SU-DHL-6 (cell line): ENCODE data around the gene TRPM8.

Experiments used
- H2AFZ ChIP-seq: fragments of 200-600 bp; sonication (generic); 2 replicates; pipeline ENCODE4 v1.6.1; 2014; ENCODE audit warnings: low read depth, mild to moderate bottlenecking, moderate library complexity, mixed read lengths, antibody characterized with exemption, low read length; ENCODE audit not compliant: severe bottlenecking
- H3F3A ChIP-seq: fragments of 200-600 bp; shearing (Covaris generic); 2 replicates; pipeline ENCODE4 v1.6.0; 2016; ENCODE audit warnings: antibody characterized with exemption, mild to moderate bottlenecking; ENCODE audit not compliant: insufficient read depth
- H3K27ac ChIP-seq: fragments of 200-600 bp; sonication (generic); 2 replicates; pipeline ENCODE4 v1.5.1; 2016; ENCODE audit warnings: low read depth, mild to moderate bottlenecking, low read length, moderate library complexity, mixed read lengths
- H3K27me3 ChIP-seq: fragments of 200-600 bp; sonication (generic), shearing (Covaris generic); 2 replicates; pipeline ENCODE4 v1.6.0; 2014; ENCODE audit warnings: mild to moderate bottlenecking, low read length
- H3K36me3 ChIP-seq: fragments of 200-600 bp; sonication (generic); 2 replicates; pipeline ENCODE4 v1.6.1; 2014; ENCODE audit warnings: mild to moderate bottlenecking, low read length, mixed read lengths
- H3K4me2 ChIP-seq: fragments of 300-600, 200-600 bp; shearing (Covaris generic), sonication (generic); 2 replicates; pipeline ENCODE4 v1.6.0; 2014; ENCODE audit warnings: low read length, low read depth, mild to moderate bottlenecking; ENCODE audit not compliant: poor library complexity, severe bottlenecking
- H3K4me3 ChIP-seq: fragments of 200-600 bp; sonication (generic); 2 replicates; pipeline ENCODE4 v1.5.1; 2014; ENCODE audit warnings: antibody characterized with exemption, low read length, mild to moderate bottlenecking, mixed read lengths; ENCODE audit not compliant: insufficient read depth, poor library complexity, severe bottlenecking
- H3K79me2 ChIP-seq: fragments of 200-600 bp; sonication (generic); 2 replicates; pipeline ENCODE4 v1.6.1; 2014; ENCODE audit warnings: mild to moderate bottlenecking, low read length, moderate library complexity; ENCODE audit not compliant: insufficient read depth
- H3K9ac ChIP-seq: fragments of 200-600 bp; sonication (generic); 2 replicates; pipeline ENCODE4 v1.7.0; 2014; ENCODE audit warnings: mild to moderate bottlenecking, low read length
- H3K9me2 ChIP-seq: fragments of 200-600 bp; sonication (generic); replicated peaks from 2 replicates; pipeline ENCODE4 v1.6.1; 2014; ENCODE audit warnings: low read length; ENCODE audit not compliant: insufficient read depth
- H3K9me3 ChIP-seq: fragments of 200-600 bp; sonication (generic); 2 replicates; pipeline ENCODE4 v1.6.1; 2014; ENCODE audit warnings: low read length, mixed read lengths; ENCODE audit not compliant: insufficient read depth
- H4K20me1 ChIP-seq: fragments of 200-600 bp; sonication (generic); 2 replicates; pipeline ENCODE4 v1.6.1; 2014; ENCODE audit warnings: low read depth, mild to moderate bottlenecking, antibody characterized with exemption, low read length, moderate library complexity, mixed read lengths
- CTCF ChIP-seq: fragments of 200-600 bp; sonication (generic); IDR thresholded peaks from one replicate; pipeline ENCODE4 v1.5.1; 2017; ENCODE audit warnings: antibody characterized with exemption, mild to moderate bottlenecking, low read length, moderate library complexity; ENCODE audit not compliant: insufficient read depth, poor library complexity, severe bottlenecking
- EZH2phosphoT487 ChIP-seq: fragments of 200-600 bp; sonication (generic), shearing (Covaris generic); conservative IDR thresholded peaks from 2 replicates; pipeline ENCODE4 v1.6.1; 2018; ENCODE audit warnings: mild to moderate bottlenecking, antibody characterized with exemption, low read length, moderate library complexity, mixed read lengths

Gene TRPM8

GRCh38 chr2:233979748-233980147 lies 62.6 kb downstream of the TRPM8 start:
- no peak overlapping the region for H3K4me2 ChIP-seq
- H3K79me2 ChIP-seq, result no peaks in the 10 kb centered on the region
- no peaks in the 10 kb centered on the region for H3F3A ChIP-seq
- H3K27ac ChIP-seq, result no peak overlapping the region
- H3K27me3 ChIP-seq, result no peaks in the 10 kb centered on the region
- H3K9me2 ChIP-seq, result no peaks in the 10 kb centered on the region
- no peak overlapping the region for H3K4me3 ChIP-seq
- H2AFZ ChIP-seq, result no peak overlapping the region
- H3K9me3 ChIP-seq, result no peaks in the 10 kb centered on the region
- no peak for TF ChIP-seq CTCF
- TF ChIP-seq EZH2phosphoT487, result no peak
- no peaks in the 10 kb centered on the region for H4K20me1 ChIP-seq
- no peaks in the 10 kb centered on the region for H3K36me3 ChIP-seq
- no peak overlapping the region for H3K9ac ChIP-seq

- Histone ChIP-seq H3K79me2 (no peaks in the 10 kb centered on the region), H3K36me3 (no peaks in the 10 kb centered on the region), H3K27me3 (no peaks in the 10 kb centered on the region), H2AFZ (no peak overlapping the region), H3K4me3 (no peak overlapping the region), H3K9me2 (no peaks in the 10 kb centered on the region), H3K4me2 (no peak overlapping the region), H3K27ac (no peak overlapping the region), H3K9ac (no peak overlapping the region), H4K20me1 (no peaks in the 10 kb centered on the region), H3F3A (no peaks in the 10 kb centered on the region), H3K9me3 (no peaks in the 10 kb centered on the region)
- TF ChIP-seq CTCF (no peak), EZH2phosphoT487 (no peak)
Observed at GRCh38 chr2:233980955-233981561, 63.9 kb downstream of the TRPM8 start.

GRCh38 chr2:233981574-233982420 lies 64.6 kb downstream of the TRPM8 start:
- H3K27me3 ChIP-seq, result no peaks in the 10 kb centered on the region
- H4K20me1 ChIP-seq, result no peaks in the 10 kb centered on the region
- H3K9me2 ChIP-seq, result no peaks in the 10 kb centered on the region
- no peaks in the 10 kb centered on the region for H3F3A ChIP-seq
- no peaks in the 10 kb centered on the region for H3K9me3 ChIP-seq
- no peak overlapping the region for H2AFZ ChIP-seq
- H3K4me3 ChIP-seq, result no peak overlapping the region
- no peak overlapping the region for H3K27ac ChIP-seq
- no peak overlapping the region for H3K4me2 ChIP-seq
- TF ChIP-seq EZH2phosphoT487 (no peak), CTCF (no peak)
- no peaks in the 10 kb centered on the region for H3K79me2 ChIP-seq
- no peak overlapping the region for H3K9ac ChIP-seq
- no peaks in the 10 kb centered on the region for H3K36me3 ChIP-seq
